GM19023 (cell line): ENCODE measurements around the gene VAMP8.
"Not testable (repeated sequence)": the region's sequence is repeated elsewhere in the genome, so short reads cannot be mapped to it uniquely, and the experiment has no call there.

Experiments
- ATAC-seq: cut with Tn5 transposase; IDR thresholded peaks from one replicate; pipeline ENCODE4 v1.9.1; 2021; ENCODE audit warnings: mild to moderate bottlenecking, moderate library complexity; ENCODE audit not compliant: unreplicated experiment

The VAMP8 gene

DNA sequence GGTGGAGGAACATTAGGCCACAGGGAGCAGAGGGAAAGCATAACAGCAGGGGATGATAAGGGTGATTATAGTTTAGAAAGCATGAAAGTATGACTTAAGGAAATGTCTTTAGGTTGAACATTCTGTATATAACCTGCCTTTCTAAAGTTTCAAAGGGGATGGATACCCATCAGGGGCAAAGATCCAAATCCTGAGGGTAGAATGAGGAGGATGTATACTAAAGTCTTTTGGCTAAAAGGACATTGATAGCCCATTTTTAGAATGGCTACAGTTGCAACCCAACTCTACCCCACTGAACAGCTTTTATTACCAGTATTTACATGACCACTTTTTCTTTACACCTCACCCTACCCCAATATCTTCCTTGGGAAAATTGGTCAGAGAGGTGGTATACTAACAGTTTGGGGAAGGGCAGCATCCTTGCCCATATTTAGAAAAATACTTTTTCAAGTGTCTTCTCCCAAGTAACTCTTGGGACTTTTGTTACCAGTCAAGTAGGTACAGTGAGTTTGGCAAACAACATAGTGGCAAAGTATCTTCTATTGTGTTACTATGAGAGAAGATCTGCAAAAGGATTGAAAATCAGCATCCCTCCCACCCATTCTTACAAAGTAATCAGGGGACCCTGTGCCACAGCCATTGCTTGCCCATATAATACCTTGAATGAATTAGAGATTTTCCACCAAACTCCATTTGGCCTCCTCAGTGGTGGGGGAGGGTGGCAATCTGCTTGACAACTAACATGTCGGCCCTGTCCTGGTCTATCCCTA lies 30.1 kb upstream of the VAMP8 start:
- no peak for ATAC-seq

DNA sequence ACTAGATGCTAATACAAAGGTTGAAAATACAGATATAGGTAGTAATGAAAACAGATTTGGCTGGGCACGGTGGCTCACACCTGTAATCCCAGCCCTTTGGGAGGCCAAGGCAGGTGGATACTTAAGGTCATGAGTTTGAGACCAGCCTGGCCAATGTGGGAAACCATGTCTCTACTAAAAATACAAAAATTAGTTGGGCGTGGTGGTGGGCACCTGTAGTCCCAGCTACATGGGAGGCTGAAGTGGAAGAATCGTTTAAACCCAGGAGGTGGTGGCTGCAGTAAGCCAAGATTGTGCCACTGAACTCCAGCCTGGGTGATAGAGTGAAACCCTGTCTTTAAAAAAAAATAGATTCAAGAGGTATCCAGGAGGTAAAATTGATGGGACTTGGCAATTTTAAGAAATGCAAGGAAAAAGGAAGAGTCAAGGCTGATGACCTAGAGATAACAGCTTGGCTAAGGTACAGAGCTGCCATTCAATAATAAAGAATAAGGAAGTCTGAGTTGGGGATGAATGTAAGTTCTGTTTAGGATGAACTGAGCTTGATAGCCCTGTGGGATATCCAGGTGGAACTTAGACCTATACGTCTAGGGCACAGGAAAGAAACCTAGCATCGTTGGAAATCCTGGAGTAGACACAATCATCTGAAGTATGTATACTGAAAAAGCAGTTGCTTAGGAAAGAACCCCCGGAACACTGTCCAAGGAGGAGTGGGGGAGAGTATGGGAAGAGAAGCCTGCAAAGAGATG lies 29.4 kb upstream of the VAMP8 start:
- ATAC-seq: no peak

DNA sequence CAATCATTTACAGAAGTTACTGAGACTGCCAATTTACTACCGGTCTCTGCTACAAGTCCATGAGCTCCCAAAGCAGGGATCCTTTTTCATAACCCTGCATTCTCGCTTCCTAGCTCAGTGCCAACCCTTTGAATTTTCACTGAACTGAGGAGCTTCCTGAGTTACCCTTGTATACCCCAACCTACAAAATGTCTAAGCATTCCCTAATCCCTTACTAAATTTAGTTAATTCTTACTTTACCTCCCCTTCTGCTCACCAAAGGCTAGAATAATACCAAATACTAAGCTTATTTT lies 28.8 kb upstream of the VAMP8 start:
- no peak for ATAC-seq

DNA sequence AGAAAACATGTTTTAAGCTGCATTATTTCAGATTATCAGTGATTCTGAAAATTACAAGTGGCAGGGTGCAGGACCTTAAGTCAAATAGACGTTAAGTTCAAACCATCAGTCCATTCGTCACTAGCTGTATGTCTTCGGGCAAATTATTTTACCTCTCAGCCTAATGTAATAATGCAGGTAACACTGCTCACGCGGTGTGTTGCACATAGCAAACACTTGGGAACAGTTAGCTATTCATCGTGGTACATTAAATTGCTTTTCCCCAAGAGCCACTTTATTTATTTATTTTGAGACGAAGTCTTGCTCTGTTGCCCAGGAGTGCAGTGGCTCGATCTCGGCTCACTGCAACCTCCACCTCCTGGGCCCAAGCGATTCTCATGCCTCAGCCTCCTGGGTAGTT lies 28.3 kb upstream of the VAMP8 start:
- no peak for ATAC-seq

DNA sequence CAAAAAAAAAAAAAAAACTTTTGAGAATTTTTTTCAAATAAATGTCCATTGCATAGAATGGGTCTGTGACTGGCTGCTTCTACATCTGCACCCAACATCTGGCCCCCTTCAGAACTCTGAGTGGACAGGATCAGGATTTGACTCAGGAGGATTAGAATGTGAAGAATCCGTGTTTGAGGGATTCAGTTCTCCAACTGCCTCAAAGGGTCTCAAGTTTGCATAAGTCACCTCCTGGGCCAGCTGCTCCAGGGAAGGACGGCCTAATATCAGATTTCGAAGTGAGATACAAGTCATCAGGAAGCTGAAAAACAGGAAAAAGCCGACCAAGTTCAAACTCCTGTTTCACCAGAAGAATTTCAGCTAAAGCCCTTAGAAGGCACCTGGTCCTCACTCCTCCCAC lies 27.6 kb upstream of the VAMP8 start:
- ATAC-seq: no peak

DNA sequence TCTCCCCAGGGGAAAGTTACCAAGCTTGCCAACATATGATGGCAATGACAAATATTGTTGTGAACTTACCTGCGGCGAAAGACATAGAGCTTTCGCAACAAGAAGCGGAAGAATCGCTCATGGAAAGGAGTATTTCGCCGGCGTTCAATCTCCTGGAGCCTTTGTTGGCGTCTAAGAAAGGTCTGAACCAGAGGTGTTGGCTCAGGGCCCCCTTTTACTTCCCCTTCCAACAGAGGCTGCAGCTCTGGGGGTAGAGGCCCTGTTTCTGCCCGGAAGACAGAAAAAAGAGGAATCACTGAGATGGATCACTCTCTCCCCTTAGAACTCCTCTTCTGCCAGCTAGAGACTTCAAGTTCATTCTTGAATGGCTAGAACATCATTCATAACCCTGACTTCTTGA lies 26.9 kb upstream of the VAMP8 start:
- no peak for ATAC-seq

DNA sequence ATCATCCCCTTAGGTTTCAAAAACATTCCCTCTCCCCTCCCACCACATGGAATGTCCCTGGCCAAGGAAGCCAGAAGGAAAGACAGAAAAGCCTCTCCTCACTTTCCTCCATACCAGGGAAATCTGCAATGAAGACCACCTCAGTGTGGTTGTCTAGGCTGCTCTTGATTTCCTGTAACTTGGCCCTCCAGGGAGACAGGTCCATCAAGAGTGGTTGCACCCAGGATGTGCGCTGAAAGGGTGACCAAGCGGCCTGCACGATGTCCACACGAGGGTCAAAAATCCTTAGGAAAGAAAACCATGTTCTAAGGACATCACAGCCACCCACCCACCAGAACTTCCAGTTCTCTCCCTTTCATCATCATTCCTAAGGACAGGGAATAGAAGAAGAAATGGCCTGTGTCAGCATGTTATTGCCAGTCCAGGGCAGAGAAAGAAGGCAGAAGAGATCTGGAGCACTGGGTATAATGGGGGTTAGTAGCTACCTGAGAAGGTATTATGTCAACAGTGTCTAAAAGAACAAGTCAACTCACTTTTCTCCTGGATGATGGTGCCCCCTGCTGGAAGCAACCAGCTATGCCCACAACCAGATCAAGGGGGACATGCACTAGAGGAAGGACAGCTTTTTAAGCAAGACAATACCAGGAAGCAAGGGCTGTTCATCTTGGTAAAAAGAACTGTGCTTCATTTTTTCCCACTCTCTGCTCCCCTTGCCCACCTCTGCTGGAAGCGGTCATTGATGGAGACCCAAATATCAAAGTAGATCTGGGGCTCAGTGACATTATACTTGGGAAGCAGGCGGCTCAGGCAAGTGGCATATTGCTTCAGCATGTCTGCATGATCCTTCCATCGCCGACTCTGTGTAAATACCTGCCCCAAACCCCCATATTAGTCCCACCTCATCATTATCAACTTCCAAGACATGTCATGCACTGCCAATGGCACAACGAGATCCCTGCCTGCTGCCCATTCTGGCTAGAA lies 25.4 kb upstream of the VAMP8 start:
- peak; percentile 86 for ATAC-seq

DNA sequence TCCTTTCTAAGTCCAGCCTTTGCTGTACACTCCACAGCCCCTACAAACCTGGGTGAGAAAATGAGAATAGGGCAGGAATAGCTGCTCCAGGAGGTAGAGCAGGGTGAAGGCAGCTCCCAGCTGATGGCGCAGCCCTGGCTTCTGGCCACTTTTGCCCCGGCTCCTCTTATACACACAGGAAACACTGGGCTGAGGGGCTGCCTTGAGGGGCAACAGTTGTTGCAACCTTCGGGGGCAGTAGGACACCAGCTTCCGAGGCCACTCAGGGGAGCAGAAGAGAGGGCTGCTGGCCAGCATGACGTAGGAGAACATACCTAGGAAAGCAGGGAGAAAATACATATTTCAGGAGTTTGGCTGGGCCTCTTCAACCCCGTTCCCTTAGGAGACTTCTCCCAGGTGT lies 24.2 kb upstream of the VAMP8 start:
- ATAC-seq: no peak

DNA sequence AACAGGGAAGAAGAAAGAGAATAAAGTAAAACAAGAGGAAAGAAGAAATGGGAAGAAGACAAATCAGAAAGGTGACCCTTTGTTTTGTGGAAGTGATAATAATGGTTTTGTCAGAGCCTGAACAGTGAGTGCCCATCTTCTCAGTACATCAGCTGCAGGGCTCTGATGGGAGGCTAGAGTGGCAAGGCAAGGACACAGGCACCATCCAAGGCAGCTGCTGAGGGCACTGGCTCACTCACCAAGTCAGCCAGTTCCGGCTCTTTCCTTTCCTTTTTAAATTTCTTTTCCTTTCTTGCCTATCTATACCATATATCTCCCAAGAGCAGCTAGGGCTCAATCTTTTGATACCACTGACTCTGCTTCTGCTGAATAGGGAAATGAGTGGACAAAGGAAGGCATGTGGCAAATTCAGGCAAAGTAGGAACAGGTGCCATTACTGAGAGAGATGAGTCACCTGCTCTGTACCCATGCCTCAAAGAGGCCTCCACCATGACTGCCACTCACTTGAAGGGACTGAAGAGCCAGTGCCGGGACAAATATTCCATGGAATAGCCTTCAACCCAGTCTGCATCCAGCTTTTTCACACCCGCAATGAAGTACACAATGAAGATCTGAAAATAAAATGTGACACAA lies 22.3 kb upstream of the VAMP8 start:
- ATAC-seq: no peak

DNA sequence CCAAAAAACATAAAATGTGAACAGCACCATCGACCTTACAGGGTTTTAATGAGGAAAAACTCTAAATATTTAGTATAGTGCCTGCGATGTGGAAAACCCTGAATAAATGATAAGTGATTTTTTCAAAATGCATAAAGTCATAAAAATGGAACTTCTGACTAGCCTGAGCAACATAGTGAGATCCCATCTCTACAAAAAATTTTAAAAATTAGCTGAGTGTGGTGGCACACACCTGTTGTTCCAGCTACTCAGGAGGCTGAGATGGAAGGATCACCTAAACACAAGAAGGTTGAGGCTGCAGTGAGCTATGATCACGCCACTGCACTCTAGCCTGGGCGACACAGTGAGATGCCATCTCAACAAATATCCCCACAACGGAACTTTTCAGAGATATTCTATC lies 20.3 kb upstream of the VAMP8 start:
- ATAC-seq: no peak

DNA sequence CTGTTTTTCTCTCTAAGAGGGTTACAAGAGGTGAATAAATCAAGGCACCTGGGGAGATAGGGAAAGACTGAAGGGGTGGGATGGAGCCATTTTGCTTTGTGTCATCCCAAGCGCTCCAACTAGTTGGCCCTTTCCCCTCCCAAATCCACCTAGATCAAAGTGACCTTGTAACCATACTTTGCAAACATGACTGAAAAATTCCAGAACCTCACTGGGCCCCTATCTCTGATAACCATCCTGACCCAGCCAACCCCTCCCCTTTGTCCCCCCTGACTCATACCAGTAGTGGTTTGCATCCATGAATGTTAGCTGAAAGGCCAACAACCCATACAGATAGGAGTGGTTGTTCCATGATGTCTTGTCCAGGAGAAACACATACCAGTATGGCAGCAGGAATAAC lies 19.2 kb upstream of the VAMP8 start:
- no peak for ATAC-seq

DNA sequence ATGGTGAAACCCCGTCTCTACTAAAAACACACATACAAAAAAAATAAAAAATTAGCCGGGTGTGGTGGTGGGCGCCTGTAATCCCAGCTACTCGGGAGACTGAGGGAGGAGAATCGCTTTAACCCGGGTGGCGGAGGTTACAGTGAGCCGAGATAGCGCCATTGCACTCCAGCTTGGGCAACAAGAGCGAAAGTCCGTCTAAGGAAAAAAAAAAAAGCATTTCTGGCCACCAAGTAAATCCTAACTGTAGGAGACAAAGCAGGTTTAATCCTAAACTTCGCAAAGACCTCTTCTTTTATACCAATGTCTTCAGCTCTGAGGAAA lies 17.0 kb upstream of the VAMP8 start:
- ATAC-seq: not testable (repeated sequence)

DNA sequence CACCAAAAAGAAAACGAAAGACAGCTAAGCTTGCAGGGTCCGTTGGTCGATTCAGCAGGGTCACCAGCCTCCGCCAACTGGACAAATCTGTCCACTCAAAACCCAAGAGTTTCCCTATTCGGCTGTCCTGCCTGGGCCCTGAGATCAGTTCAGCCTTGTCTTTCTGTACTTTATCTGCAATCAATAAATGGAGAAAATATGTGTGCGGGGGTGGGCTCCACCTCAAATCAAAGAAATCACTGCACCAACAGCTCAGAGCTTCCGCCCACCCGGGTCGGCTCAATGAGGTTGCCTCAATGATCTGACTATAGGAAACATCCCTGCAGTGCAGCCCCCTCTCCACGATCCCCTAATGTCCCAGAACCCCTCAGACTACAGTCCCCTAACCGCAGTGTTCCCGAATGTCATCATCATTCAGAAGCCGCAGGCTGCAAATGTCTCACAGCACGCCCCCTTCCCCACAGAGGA lies 16.5 kb upstream of the VAMP8 start:
- peak; percentile 14 for ATAC-seq

DNA sequence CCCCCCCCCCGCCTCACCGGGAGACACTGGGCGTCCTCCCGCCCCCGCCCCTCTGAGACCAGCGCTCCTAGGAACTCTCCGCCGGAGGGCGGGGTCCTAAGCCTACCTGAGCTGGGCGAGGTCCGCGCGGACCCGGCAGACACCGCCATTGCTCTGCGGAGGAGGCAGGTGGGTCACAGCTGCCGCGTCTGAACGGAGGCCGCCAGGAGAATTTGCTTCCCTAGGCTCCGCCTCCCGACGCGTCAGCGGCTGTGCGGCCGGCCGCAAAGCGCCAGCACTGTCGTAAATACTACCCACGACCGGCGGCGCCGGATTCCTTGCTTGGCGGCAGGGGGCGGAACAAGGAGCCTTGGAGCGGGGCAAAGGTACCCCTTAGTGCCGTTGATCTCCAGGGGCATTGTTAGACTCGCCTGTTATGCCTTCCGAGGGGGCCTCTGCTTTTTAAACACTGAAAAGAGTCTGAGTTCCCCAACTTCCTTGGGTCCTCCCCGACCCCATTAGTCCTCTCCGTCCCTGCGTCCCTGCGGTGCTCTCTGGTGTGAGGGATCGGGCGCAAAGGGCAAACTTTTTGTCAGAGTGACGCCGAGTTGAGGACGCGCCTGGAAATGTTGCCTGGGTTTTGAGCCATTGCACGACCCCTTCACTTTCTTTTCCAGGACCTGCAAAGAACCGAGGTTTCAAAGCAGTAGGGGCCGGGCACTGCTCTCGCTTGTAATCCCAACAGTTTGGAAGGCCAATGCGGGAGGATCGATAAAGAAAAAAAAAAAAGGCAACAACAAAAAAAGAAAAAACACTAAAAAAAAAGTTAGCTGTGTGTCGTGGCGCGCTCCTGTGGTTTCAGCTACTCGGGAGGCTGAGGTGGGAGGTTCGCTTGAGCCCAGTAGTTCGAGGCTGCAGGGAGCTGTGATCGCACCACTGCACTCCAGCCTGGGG lies 15.8 kb upstream of the VAMP8 start, which contains the start of gene GGCX:
Gene GGCX (minus strand): TSS at position 214 of the 933 bp plus-strand sequence. CDS start 65 bp downstream, at position 149.
- ATAC-seq: peak; percentile 95

DNA sequence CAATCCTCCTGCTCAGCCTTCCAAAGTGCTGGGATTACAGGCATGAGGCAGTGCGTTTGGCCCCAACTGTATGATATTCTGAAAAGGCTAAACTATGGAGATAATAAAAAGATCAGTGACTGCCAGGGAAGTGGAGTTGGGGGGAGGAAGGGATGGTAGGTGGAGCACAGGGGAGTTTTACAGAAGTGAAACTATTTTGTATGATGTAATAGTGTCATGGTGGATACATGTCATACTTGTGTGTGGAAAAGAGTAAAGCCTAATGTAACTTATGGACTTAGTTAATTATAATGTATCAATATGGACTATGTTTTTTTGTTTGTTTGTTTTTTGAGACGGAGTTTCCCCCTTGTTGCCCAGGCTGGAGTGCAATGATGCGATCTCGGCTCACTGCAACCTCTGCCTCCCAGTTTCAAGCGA lies 13.2 kb upstream of the VAMP8 start:
- ATAC-seq: no peak

DNA sequence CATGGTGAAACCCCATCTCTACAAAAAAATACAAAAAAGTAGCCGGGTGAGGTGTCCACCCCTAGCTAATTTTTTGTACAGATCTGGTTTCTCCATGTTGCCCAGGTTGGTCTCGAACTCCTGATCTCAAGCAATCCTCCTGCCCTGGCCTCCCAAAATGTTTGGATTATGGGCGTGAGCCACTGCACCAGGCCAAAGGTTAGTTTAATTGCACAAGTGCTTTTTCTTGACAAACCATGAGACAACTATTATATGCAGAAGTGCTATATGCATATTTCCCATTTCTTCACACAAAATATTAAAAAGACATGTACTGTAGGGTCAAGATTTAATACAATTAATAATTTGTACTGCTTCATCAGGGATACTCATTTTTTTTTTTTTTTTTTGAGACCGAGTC lies 11.1 kb upstream of the VAMP8 start:
- no peak for ATAC-seq

DNA sequence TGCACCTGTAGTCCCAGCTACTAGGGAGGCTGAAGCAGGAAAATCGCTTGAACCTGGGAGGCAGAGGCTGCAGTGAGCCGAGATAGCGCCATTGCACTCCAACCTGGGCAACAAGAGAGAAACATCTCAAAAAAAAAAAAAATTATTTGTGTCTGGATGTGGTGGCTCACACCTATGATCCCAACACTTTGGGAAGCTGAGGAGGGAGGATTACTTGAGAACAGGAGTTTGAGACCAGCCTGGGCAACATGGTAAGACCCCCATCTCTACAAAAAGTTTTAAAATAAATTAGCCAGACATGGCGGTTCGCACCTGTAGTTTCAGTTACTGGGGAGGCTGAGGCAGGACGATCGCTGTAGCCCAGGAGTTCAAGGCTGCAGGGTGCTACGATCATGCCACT lies 1.6 kb upstream of the VAMP8 start:
- ATAC-seq: no peak

DNA sequence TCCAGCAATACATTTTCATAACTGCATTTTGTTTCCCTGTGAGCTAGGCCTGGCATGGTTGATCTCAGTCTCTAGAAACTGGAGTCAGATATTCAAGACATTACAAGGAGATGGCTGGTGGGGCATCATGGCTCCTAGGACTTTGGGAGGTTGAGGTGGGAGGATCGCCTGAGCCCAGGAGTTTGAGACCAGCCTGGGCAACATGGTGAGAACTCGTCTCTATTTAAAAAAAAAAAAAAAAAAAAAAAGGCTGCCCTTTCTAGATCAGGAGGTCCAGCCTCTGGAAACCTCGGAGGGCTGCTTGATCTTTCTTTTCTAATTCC lies 362 bp upstream of the VAMP8 start:
- ATAC-seq: no peak

DNA sequence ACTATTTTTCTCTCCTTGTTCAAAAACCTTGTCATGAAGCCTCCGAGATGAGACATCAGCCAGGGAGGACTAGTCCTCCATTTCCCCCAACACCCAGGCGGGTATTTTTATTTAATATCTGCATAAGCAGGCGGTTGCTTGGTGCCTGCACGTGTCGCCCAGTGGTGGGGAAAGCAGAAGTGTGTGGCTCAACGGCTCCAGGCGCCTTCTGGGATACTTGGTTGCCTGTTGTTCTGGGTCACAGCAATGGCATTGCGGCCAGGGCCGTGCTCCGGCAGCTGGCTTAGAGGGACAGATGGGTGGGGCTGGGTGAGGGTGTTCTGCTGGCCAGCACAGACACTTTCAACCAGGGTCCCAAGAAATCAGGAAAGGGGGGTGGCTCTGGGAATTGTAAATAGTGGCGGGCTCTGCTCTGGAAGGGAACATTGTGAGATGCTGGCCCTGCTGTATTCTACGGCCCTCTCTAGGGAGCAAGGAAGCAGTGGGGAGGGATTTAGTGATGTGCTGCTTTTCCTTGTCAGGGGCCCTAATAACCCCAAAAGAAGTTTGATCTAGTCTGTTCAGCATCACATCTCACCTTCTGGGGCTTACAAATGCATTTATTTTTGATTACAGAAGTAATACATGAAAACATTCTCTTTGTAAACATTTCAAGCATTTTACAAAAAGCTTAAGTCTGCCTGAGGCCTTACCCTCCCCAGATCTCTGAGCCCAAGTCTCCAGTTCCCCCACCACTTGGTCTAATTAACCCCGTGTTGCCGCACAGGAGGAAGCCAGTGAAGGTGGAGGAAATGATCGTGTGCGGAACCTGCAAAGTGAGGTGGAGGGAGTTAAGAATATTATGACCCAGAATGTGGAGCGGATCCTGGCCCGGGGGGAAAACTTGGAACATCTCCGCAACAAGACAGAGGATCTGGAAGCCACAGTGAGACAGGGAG lies 1.1 kb downstream of the VAMP8 start:
- peak; percentile 44 for ATAC-seq
